ENCODE data around the gene C2CD4B.

GRCh38 chr15:62171882-62172281 is 6.8 kb upstream of the C2CD4B start:
- TF ChIP-seq CTCF (IDR thresholded peaks at IDR 0.05) (no peak), POLR2A (IDR thresholded peaks at IDR 0.05; ENCODE audit: low read depth) (no peak)

Measured in esophagus muscularis mucosa (tissue), 3 donors.